Mucosa of stomach (tissue), 1 donor: ENCODE results near the gene IRX3.

ENCODE experiments used
- H3K27me3 ChIP-seq: one replicate; pipeline ENCODE4 v1.7.0; 2013; ENCODE audit warnings: mild to moderate bottlenecking, low read length; ENCODE audit not compliant: control insufficient read depth, insufficient read depth
- H3K36me3 ChIP-seq: one replicate; pipeline ENCODE4 v1.7.0; 2013; ENCODE audit warnings: low read length; ENCODE audit not compliant: control insufficient read depth, insufficient read depth
- H3K4me1 ChIP-seq: one replicate; pipeline ENCODE4 v1.7.0; 2013; ENCODE audit warnings: mild to moderate bottlenecking, low read length; ENCODE audit not compliant: control insufficient read depth, insufficient read depth
- H3K4me3 ChIP-seq: one replicate; pipeline ENCODE4 v1.7.0; 2013; ENCODE audit warnings: low read length
- H3K9ac ChIP-seq: one replicate; pipeline ENCODE4 v1.7.0; 2013; ENCODE audit warnings: mild to moderate bottlenecking, low read length, moderate library complexity
- H3K9me3 ChIP-seq: one replicate; pipeline ENCODE4 v1.7.0; 2013; ENCODE audit warnings: mild to moderate bottlenecking, low read length, moderate library complexity; ENCODE audit not compliant: control insufficient read depth
- donor health status: Pancreatic carcinoma.

The IRX3 gene

GRCh38 chr16:54289242-54289944 is 2.8 kb upstream of the IRX3 start:
- Histone ChIP-seq H3K9me3 (no peaks in the 10 kb centered on the region), H3K9ac (no peak overlapping the region), H3K4me1 (peaks cover 8% of the 10 kb centered on the region), H3K36me3 (no peaks in the 10 kb centered on the region), H3K27me3 (peaks cover 73% of the 10 kb centered on the region), H3K4me3 (no peak overlapping the region)

- Histone ChIP-seq H3K36me3 (no peaks in the 10 kb centered on the region), H3K27me3 (peaks cover 78% of the 10 kb centered on the region), H3K9me3 (no peaks in the 10 kb centered on the region), H3K9ac (no peak overlapping the region), H3K4me3 (no peak overlapping the region), H3K4me1 (peaks cover 14% of the 10 kb centered on the region)
Measured at GRCh38 chr16:54288835-54289241, 2.3 kb upstream of the IRX3 start.

- H3K27me3 ChIP-seq = peaks cover 85% of the 10 kb centered on the region
- H3K36me3 ChIP-seq = no peaks in the 10 kb centered on the region
- H3K9ac ChIP-seq = no peak overlapping the region
- peaks cover 20% of the 10 kb centered on the region for H3K4me1 ChIP-seq
- no peak overlapping the region for H3K4me3 ChIP-seq
- no peaks in the 10 kb centered on the region for H3K9me3 ChIP-seq
Measured at GRCh38 chr16:54288030-54288834, 1.6 kb upstream of the IRX3 start.

DNA sequence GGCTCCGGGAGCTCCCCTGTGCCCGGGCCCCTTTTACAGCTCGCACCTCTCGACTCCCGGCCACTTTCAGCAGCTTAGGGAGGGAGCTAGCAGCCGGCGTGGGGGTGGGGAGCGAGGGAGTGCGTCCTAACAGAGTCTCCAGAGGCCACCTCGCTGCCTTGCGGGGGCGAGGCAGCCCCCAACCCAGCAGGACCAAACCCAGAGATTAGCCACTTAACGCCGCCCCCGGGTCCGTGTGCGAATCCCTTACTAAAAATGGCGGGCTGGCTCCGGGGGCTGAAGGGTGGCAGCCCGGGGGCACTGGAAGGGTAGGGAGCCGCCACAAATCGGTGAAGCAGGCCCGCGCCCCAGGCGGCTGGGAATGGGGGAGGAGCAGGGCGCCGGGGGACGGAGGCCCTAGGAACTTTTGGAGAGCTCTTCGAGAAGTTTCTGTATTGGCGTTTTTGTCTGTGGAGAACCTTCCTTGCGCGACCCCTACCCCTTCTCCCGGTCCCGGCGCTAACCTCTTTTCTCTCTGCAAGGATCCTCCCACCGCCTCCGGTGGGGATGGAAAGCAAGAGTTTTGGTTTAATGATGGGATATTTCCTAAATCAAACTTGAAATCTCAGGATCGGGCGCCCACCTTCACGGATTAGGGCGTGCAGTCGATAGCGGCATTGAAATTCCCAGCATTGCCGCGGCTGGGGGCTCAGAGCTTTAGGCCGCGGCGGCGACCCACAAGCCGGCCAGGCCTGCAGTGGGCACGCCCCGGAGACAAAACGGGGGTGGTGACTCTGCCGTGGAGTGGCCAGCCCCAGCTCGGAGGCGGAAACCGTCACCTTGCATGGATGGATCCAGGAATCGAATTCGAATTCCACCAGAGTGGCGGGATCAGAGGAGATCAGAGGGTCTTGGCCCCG is 793 bp upstream of the IRX3 start:
- no peaks in the 10 kb centered on the region for H3K36me3 ChIP-seq
- H3K4me3 ChIP-seq = no peak overlapping the region
- H3K4me1 ChIP-seq = peaks cover 20% of the 10 kb centered on the region
- peak overlapping the region; percentile 22 for H3K9ac ChIP-seq
- no peaks in the 10 kb centered on the region for H3K9me3 ChIP-seq
- peaks cover 93% of the 10 kb centered on the region for H3K27me3 ChIP-seq

- Histone ChIP-seq H3K36me3 (no peaks in the 10 kb centered on the region), H3K9me3 (no peaks in the 10 kb centered on the region), H3K4me3 (peak overlapping the region; percentile 25), H3K27me3 (peaks cover 93% of the 10 kb centered on the region), H3K9ac (peak overlapping the region; percentile 53), H3K4me1 (peaks cover 24% of the 10 kb centered on the region)
Measured at GRCh38 chr16:54286090-54286365, 559 bp downstream of the IRX3 start.

DNA sequence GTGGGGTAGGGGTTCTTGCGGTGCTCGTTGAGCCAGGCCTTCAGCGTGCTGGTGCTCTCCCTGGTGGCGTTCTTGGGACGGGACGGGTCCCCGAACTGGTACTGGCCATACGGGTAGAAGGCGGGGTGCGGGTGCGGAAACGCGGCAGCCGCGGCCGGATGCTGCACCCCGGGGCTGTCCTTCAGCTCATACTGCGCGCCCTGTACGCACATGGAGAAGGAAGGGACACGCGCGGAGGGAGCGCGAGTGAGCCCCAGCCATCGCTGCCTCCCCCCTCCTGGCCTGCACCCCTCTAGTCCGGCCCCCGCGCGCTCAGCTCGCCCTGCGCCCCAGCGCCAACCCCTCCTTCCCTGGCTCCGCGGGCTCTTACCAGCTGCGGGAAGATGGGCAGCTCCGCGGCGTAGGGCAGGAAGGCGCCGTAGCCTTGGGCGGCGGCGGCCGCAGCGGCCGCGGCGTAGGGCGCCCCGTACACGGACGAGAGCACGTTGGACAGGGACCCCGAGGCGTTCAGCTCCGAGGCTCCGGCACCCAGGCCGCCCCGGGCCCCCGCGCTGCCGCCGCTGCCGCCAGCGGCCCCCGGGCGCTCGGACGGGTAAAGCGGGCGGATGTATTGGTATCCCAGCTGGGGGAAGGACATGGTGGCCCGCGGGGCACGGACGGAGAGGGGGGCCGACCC is 1.0 kb downstream of the IRX3 start:
- H3K9ac ChIP-seq = no peak overlapping the region
- H3K36me3 ChIP-seq = no peaks in the 10 kb centered on the region
- peaks cover 24% of the 10 kb centered on the region for H3K4me1 ChIP-seq
- no peak overlapping the region for H3K4me3 ChIP-seq
- H3K27me3 ChIP-seq = peaks cover 93% of the 10 kb centered on the region
- H3K9me3 ChIP-seq = no peaks in the 10 kb centered on the region

DNA sequence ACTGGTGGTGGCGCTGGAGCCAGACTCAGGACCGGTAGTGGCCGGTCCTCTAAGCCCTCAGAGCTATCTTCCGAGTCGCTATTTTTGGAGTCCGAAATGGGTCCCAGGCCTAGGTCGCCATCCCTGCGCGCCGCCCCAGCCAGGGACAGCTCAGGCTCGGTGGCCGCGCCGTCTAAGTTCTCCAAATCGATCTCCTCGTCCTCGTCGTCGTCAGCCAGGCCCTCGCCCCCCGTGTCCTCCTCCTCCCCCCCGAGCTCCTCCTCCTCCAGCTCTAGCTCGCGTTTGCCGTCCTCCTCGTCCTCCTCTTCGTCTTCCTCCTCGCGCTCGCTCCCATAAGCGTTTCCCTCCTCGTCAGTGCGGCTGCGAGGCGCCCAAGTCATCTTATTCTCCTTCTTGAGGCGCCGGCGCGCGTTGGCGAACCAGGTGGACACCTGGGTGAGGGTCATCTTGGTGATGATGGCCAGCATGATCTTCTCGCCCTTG is 1.6 kb downstream of the IRX3 start:
- Histone ChIP-seq H3K36me3 (no peaks in the 10 kb centered on the region), H3K9me3 (no peaks in the 10 kb centered on the region), H3K4me1 (peaks cover 24% of the 10 kb centered on the region), H3K27me3 (peaks cover 90% of the 10 kb centered on the region), H3K4me3 (no peak overlapping the region), H3K9ac (no peak overlapping the region)

DNA sequence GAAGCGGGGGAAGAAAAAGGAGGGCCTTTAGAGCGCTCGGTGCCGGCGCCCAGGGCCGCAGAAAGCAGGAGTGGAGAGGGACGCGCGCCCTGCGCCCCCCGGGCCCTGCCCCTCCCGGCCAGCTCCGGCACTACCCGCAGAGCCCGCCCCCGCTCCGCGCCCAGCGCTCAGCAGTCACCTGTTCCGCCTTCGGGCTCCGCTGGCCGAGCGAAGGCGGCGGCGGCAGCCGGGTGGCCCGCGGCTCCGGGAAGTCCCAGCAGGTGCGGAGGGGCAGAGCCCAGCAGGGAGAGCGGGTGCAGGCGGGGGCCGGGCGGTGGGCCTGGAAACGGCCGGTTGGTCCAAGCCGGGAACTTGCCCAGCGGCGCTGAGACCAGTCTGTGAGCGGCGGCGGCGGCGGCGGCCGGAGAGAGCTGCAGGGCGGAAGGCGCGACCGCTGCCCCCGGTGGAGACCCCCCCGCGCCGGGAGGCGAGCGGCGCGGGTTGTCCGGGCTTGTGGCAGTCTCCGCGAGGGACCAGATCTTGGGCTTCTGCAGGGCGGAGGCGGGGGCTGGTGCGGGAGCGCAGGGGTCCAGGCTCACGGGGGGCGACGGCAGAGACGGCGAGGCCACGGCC is 2.2 kb downstream of the IRX3 start:
- Histone ChIP-seq H3K27me3 (peaks cover 88% of the 10 kb centered on the region), H3K9me3 (no peaks in the 10 kb centered on the region), H3K4me1 (peaks cover 24% of the 10 kb centered on the region), H3K4me3 (no peak overlapping the region), H3K9ac (peak overlapping the region; percentile 15), H3K36me3 (no peaks in the 10 kb centered on the region)

- H3K27me3 ChIP-seq = peaks cover 82% of the 10 kb centered on the region
- peak overlapping the region; percentile 15 for H3K9ac ChIP-seq
Measured at GRCh38 chr16:54283725-54284318, 2.8 kb downstream of the IRX3 start.

DNA sequence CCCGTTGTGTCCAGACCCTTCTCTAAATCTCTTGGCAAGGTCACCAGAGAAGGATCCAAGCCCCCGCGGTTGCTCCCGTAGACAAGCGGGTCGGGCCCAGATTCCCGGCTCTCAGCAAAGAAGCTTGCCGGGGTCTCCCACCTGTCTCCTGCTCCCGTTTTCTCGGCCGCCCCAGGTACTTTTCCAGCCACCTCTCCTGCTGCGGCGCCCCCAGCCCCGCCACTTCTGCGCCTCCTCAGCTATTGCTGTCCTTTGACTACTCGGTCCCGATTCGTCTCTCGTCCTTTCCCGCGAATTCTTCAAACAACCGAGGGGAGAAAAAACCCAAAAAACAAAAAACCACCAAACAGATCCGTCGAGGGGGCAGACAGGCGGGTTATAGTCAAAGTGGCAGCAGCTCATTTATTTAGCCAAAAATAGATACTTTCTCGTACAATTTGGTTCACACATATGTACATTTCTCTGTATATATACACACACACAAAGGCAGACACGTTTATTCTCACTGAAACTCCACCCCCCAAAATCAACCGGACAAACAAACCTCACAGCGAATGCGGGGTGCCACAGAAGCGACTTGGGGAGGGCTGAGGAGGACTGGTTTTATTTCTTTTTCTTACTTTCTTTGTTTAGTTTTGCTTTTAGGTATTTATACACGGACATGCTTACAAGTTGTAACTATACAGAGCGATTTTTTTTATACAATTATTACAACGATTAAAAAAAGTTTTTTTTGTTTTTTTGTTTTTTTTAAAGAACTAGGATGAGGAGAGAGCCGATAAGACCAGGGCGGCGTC is 3.5 kb downstream of the IRX3 start:
- H3K4me3 ChIP-seq = peak overlapping the region; percentile 19
- H3K4me1 ChIP-seq = peaks cover 24% of the 10 kb centered on the region
- H3K27me3 ChIP-seq = peaks cover 78% of the 10 kb centered on the region
- no peaks in the 10 kb centered on the region for H3K9me3 ChIP-seq
- H3K36me3 ChIP-seq = no peaks in the 10 kb centered on the region
- no peak overlapping the region for H3K9ac ChIP-seq

More at GRCh38 chr16:54283725-54284318, 2.8 kb downstream of the IRX3 start:
- Histone ChIP-seq H3K4me3 (no peak overlapping the region), H3K9me3 (no peaks in the 10 kb centered on the region), H3K36me3 (no peaks in the 10 kb centered on the region), H3K4me1 (peaks cover 24% of the 10 kb centered on the region)
